NT2/D1 (cell line): ENCODE measurements around the gene GSTM2.
A peak's percentile ranks its signal among the peaks of the same experiment; 100 is the strongest.
"Not testable (repeated sequence)": the region's sequence is repeated elsewhere in the genome, so short reads cannot be mapped to it uniquely, and the experiment has no call there.

Experiments
- DNase-seq: peaks from one replicate; pipeline ENCODE4 v3.0.0-alpha.2; 2011; ENCODE audit warnings: low read depth, low spot score
- H3K27me3 ChIP-seq: 2 replicates; pipeline ENCODE4 v1.6.0; 2011; ENCODE audit warnings: mild to moderate bottlenecking; ENCODE audit not compliant: insufficient read length, insufficient read depth
- H3K36me3 ChIP-seq: 2 replicates; pipeline ENCODE4 v1.6.1; 2011; ENCODE audit warnings: mild to moderate bottlenecking, low read length, mixed read lengths; ENCODE audit not compliant: insufficient read depth, insufficient read length
- H3K4me1 ChIP-seq: 2 replicates; pipeline ENCODE4 v1.5.1; 2011; ENCODE audit not compliant: insufficient read depth, insufficient read length
- H3K4me3 ChIP-seq: 2 replicates; pipeline ENCODE4 v1.5.1; 2011; ENCODE audit warnings: low read depth; ENCODE audit not compliant: insufficient read length
- H3K9ac ChIP-seq: 2 replicates; pipeline ENCODE4 v1.6.0; 2011; ENCODE audit warnings: low read depth; ENCODE audit not compliant: insufficient read length
- H3K9me3 ChIP-seq: 2 replicates; pipeline ENCODE4 v1.5.1; 2011; ENCODE audit warnings: mild to moderate bottlenecking, low read length; ENCODE audit not compliant: insufficient read depth
- SUZ12 ChIP-seq: IDR thresholded peaks from 2 replicates; pipeline ENCODE4 v1.6.1; 2011; ENCODE audit not compliant: insufficient read length, insufficient read depth; ENCODE audit errors: extremely low read depth
- YY1 ChIP-seq: IDR thresholded peaks from 2 replicates; pipeline ENCODE4 v1.6.1; 2011; ENCODE audit not compliant: insufficient read length, insufficient read depth
- ZNF274 ChIP-seq: IDR thresholded peaks from 2 replicates; pipeline ENCODE4 v1.6.1; 2011; ENCODE audit warnings: mild to moderate bottlenecking, low read depth, low read length

The GSTM2 gene

DNA sequence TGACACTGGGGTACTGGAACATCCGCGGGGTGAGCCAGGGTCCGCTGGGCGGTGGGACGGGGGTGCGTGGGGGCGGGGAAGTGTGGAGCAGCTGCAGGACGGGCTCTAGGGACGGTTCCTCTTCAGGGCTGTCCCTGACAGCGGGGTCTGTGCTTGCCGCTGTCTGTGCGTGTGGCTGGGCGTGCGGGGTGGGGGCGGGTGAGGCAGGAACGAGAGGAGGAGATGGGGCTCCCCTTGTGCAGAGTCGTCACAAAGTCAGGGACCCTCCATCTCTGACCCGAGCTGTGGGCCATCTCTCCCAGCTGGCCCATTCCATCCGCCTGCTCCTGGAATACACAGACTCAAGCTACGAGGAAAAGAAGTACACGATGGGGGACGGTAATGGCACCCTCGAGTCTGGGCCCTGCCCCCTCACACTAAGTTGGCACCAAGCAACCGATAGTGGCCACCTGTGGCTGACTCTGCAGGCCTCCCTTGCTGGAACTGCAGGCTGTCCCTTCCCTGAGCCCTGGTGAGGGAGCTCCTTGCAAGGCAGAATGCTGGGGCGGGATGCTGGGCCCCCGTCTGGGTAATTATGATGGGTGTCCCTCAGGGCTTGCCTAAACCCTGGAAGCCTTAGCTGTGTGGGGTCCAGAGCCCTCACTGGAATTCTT is 392 bp downstream of the GSTM2 start:
- H3K4me1 ChIP-seq, result peaks cover 4% of the 10 kb centered on the region
- DNase-seq, result no peak
- peak overlapping the region; percentile 51 for H3K4me3 ChIP-seq
- peaks cover 3% of the 10 kb centered on the region; the same call in 1 of the 2 replicates for H3K9me3 ChIP-seq
- no peaks in the 10 kb centered on the region for H3K36me3 ChIP-seq
- peak overlapping the region; percentile 47 for H3K9ac ChIP-seq
- TF ChIP-seq SUZ12 (no peak), ZNF274 (no peak), YY1 (no peak)
- H3K27me3 ChIP-seq, result no peaks in the 10 kb centered on the region

DNA sequence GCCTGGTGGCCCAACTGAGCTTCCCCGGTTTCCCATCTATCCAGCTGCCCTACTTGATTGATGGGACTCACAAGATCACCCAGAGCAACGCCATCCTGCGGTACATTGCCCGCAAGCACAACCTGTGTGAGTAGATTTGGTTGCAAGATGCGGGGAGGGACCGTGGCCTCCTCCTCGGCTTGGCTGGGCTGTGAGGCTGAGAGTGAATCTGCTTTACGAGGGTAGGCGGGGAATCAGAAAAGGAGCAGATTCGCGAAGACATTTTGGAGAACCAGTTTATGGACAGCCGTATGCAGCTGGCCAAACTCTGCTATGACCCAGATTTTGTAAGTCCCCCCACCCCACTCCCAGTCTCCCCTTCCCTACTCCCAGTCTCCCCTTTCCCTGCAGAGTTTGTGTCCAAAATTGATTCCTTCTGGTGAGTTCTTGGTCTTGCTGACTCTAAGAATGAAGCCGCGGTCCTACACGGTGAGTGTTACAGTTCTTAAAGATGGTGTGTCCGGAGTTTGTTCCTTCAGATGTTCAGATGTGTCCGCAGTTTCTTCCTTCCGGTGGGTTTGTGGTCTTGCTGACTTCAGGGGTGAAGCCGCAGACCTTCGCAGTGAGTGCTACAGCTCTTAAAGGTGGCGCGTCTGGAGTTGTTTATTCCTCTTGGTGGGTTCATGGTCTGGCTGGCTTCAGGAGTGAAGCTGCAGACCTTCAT is 1.5 kb downstream of the GSTM2 start:
- no peak for DNase-seq
- Histone ChIP-seq H3K9ac (no peak overlapping the region), H3K4me3 (no peak overlapping the region), H3K4me1 (peaks cover 4% of the 10 kb centered on the region), H3K27me3 (no peaks in the 10 kb centered on the region), H3K9me3 (peaks cover 3% of the 10 kb centered on the region; the same call in 1 of the 2 replicates), H3K36me3 (no peaks in the 10 kb centered on the region)
- TF ChIP-seq YY1 (no peak), ZNF274 (no peak), SUZ12 (no peak)

DNA sequence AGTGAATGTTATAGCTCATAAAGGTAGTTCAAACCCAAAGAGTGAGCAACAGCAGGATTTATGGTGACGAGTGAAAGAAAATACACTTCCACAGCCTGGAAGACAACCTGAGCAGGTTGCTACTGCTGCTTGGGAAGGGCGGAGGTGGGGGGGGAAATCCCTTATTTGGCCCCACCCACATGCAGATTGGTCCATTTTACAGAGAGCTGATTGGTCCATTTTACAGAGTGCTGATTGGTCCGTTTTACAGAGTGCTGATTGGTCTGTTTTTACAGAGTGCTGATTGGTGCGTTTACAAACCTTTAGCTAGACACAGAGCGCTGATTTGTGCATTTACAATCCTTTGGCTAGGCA is 2.1 kb downstream of the GSTM2 start:
- H3K9ac ChIP-seq, DNase-seq, H3K9me3 ChIP-seq, H3K36me3 ChIP-seq, H3K4me1 ChIP-seq, H3K4me3 ChIP-seq, H3K27me3 ChIP-seq: not testable (repeated sequence)

DNA sequence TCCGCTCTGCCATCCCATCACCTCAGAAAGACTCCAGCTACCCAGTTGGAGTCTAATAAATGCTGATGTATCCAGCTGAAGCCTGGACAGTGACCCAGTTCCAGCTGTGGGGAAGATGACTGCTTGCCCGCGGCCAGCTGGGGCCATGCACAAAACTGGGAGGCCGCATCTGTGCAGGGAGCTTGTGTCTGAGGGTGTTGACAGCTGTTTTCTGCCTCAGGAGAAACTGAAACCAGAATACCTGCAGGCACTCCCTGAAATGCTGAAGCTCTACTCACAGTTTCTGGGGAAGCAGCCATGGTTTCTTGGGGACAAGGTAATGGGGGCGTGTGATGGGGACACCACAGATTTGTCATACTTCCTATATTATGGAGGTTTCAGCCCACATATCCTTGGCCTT is 3.2 kb downstream of the GSTM2 start:
- TF ChIP-seq ZNF274, result no peak
- TF ChIP-seq SUZ12, result no peak
- TF ChIP-seq YY1, result no peak
- no peaks in the 10 kb centered on the region for H3K27me3 ChIP-seq
- no peak for DNase-seq

DNA sequence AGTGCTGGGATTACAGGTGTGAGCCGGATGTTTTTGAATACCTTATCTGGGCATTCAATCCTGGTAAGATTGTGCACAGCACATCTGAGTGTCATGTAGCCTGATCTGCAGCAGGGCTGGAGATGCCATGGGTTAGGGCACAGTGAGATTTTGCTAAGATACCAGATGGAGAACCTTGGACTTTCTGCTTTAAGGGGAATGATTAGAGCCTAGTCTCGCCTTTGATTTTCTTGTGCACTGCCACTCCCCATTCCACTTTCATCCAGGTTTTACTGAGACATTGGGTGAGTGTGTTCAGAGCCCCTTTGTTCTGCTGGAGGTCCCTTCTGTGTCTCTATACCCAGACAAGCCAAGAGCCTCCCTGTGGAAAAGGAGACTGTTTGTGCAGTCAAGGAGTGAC is 6.0 kb downstream of the GSTM2 start:
- not testable (repeated sequence) for H3K4me1 ChIP-seq, H3K36me3 ChIP-seq

More for the DNA sequence above, 3.2 kb downstream of the GSTM2 start:
- H3K36me3 ChIP-seq, result no peaks in the 10 kb centered on the region
- H3K4me1 ChIP-seq, result peaks cover 4% of the 10 kb centered on the region
- H3K9ac ChIP-seq, result no peak overlapping the region
- no peak overlapping the region for H3K4me3 ChIP-seq
- peaks cover 3% of the 10 kb centered on the region; the same call in 1 of the 2 replicates for H3K9me3 ChIP-seq

DNA sequence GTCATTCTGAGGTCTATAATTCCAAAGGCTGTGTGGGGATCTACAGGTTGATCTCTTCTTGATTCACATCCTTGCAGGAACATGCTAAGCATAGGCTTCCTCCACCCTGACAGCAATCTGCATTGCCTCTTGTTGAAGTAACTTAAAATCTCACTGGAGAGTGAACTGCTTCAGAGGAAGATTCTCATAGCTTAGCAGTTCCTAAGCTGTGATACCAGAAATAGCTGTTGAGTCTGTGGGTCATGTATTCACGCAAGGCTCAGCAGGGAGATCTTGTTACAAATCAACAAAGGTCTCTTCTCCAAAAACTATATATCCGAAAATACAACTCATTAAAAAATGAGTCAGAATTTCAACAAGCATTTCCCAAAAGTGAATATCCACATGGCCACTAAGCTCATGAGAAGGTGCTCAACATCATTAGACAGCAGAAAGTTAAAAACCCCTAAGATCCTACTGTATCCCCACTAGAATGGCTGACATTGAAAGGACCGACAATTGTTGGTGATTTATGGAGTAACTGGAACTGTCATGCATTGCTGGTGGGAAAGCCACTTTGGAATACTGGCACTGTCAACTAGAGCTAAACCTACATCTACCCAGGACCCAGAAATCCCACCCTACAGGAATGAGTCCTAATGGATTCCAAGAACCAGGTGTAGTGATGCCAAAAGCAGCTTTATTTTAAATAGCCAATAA is 9.0 kb downstream of the GSTM2 start:
- H3K4me3 ChIP-seq, H3K9ac ChIP-seq, H3K4me1 ChIP-seq, H3K27me3 ChIP-seq, DNase-seq, H3K36me3 ChIP-seq, H3K9me3 ChIP-seq: not testable (repeated sequence)

More for the DNA sequence above, 6.0 kb downstream of the GSTM2 start:
- not testable (repeated sequence) for H3K4me3 ChIP-seq, H3K9me3 ChIP-seq, H3K9ac ChIP-seq, DNase-seq, H3K27me3 ChIP-seq

DNA sequence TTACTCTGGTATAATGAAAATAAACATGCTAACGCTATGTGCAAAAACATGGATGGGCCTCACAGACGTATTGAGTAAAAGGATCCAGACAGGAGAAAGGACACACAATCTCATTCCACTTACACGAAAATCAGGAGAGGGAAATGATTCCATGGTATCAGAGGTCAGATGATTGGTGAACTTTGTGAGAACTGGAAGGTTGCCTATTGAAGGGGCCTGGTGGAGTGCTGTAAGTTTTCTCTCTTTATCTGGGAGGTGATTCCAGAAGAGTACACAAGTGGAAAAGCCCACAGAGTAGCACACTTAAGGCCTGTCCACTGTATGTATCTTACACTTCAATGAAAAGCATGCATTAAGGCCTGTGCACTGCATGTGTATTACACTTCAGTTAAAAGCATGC is 9.6 kb downstream of the GSTM2 start:
- TF ChIP-seq ZNF274 (no peak), YY1 (no peak), SUZ12 (no peak)
- no peak overlapping the region for H3K4me3 ChIP-seq
- H3K9ac ChIP-seq, result no peak overlapping the region
- no peaks in the 10 kb centered on the region for H3K36me3 ChIP-seq
- no peaks in the 10 kb centered on the region for H3K4me1 ChIP-seq
- H3K9me3 ChIP-seq, result no peaks in the 10 kb centered on the region
- no peaks in the 10 kb centered on the region for H3K27me3 ChIP-seq
- DNase-seq, result no peak

DNA sequence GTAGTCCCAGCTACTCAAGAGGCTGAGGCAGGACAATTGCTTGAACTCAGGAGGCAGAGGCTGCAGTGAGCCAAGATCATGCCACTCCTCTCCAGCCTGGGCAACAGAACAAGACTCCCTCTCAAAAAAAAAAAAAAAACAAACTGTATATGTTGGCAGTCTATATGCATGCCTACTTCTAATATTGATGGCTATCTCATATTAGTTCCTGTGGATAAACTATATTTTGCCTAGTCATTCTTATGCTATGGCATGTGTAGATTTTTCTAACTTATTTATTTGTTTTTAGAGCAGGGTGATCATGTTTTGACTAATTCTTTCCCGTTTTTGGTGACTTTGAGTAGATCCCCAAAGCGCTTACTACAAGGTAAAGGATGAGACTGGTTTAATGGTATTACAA is 10.8 kb downstream of the GSTM2 start:
- not testable (repeated sequence) for H3K4me1 ChIP-seq, DNase-seq, H3K4me3 ChIP-seq, H3K9me3 ChIP-seq, H3K36me3 ChIP-seq, H3K27me3 ChIP-seq, H3K9ac ChIP-seq

DNA sequence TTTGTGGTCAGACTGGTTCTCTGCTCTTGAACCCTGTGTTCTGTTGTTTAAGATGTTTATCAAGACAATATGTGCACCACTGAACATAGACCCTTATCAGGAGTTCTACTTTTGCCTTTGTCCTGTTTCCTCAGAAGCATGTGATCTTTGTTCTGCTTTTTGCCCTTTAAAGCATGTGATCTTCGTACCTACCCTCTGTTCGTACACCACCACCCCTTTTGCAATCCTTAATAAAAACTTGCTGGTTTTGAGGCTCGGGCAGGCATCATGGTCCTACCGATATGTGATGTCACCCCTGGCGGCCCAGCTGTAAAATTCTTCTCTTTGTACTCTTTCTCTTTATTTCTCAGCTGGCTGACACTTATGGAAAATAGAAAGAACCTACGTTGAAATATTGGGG is 16.9 kb downstream of the GSTM2 start:
- DNase-seq, H3K36me3 ChIP-seq, H3K9me3 ChIP-seq, H3K4me3 ChIP-seq, H3K4me1 ChIP-seq, H3K9ac ChIP-seq, H3K27me3 ChIP-seq: not testable (repeated sequence)

DNA sequence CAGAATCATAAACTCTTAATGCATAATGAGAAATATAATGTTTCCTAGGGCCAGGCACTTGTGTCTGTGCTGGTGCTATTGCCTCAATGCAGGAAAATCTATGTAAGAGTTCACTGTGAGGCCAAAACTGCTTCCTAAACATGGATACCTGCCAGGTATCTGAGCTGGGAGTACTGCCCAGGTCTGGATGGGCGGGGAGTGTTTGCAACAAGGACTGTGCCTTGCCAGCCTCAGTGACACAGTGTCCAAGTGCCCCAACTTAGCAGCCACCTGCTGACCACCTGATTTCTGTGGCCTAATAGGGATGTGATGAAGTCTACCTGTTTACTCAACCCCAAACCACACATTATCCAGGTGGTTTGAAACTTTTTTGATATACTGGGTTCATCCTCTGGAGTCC is 17.5 kb downstream of the GSTM2 start:
- not testable (repeated sequence) for H3K4me1 ChIP-seq, DNase-seq

DNA sequence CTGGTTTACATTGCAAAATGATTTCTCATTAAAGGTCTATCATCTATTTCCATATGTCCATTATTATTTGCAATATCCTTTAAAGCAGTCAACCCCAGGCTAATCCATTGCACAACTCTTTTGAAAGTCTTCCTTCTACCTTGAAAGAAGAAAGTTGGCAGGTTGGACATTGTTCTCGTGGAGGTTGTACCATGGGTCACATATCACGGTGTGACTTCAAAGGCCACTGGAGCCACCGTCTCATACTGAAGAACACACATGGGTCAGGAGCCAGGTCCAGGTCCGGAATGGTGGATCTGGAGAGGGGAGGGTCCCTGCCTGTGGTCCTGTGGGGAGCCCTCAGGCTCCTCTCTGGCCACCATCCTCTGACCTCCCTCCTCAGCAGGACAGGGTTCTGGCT is 18.0 kb downstream of the GSTM2 start:
- not testable (repeated sequence) for H3K4me1 ChIP-seq, H3K9me3 ChIP-seq, H3K27me3 ChIP-seq, DNase-seq, H3K4me3 ChIP-seq, H3K9ac ChIP-seq
- peaks cover 15% of the 10 kb centered on the region for H3K36me3 ChIP-seq

More for the DNA sequence above, 17.5 kb downstream of the GSTM2 start:
- H3K9me3 ChIP-seq, H3K4me3 ChIP-seq, H3K27me3 ChIP-seq, H3K9ac ChIP-seq: not testable (repeated sequence)
- H3K36me3 ChIP-seq, result peaks cover 12% of the 10 kb centered on the region
